ENCODE measurements around the gene COMP.

Gene COMP

GRCh38 chr19:18803550-18804138, 12.5 kb upstream of the COMP start:
- DNase-seq (ENCODE audit: low read depth) = no peak
- no peak overlapping the region for H3K4me3 ChIP-seq (ENCODE audit: control insufficient read depth, low read depth, low read length)
- TF ChIP-seq, protein P1, sequence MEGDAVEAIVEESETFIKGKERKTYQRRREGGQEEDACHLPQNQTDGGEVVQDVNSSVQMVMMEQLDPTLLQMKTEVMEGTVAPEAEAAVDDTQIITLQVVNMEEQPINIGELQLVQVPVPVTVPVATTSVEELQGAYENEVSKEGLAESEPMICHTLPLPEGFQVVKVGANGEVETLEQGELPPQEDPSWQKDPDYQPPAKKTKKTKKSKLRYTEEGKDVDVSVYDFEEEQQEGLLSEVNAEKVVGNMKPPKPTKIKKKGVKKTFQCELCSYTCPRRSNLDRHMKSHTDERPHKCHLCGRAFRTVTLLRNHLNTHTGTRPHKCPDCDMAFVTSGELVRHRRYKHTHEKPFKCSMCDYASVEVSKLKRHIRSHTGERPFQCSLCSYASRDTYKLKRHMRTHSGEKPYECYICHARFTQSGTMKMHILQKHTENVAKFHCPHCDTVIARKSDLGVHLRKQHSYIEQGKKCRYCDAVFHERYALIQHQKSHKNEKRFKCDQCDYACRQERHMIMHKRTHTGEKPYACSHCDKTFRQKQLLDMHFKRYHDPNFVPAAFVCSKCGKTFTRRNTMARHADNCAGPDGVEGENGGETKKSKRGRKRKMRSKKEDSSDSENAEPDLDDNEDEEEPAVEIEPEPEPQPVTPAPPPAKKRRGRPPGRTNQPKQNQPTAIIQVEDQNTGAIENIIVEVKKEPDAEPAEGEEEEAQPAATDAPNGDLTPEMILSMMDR (IDR thresholded peaks at IDR 0.05; ENCODE audit: control insufficient read depth, insufficient read depth, low read depth, low read length, missing control alignments) = no peak

GRCh38 chr19:18802354-18802753, 11.2 kb upstream of the COMP start:
- no peak for DNase-seq (ENCODE audit: low read depth)

DNA sequence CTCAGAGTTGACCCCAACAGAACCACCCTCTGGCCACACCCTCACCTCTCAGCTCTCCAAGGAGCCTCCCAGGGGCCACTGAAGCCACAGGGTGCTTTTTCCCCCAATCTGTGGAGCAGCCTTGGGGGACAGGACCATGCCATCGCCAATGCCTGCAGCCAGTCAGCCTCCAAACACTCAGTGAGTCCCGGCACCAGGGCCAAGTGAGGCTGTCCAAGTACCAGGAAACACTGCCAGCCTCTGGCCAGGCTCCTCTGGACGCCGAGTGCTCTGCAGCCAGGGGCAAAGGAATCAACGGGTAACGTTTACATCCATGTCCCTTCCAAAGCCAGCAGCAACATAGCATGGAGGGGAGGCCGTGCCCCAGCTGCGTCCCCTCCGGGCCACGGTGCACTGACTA, 9.5 kb upstream of the COMP start:
- no peak overlapping the region for H3K4me3 ChIP-seq (ENCODE audit: control insufficient read depth, low read depth, low read length)
- TF ChIP-seq, protein P1 (IDR thresholded peaks at IDR 0.05; ENCODE audit: control insufficient read depth, insufficient read depth, low read depth, low read length, missing control alignments) = no peak
- DNase-seq (ENCODE audit: low read depth) = no peak

More at GRCh38 chr19:18802354-18802753, 11.2 kb upstream of the COMP start:
- TF ChIP-seq, protein P1 (IDR thresholded peaks at IDR 0.05; ENCODE audit: control insufficient read depth, insufficient read depth, low read depth, low read length, missing control alignments) = no peak
- H3K4me3 ChIP-seq (ENCODE audit: control insufficient read depth, low read depth, low read length) = no peak overlapping the region

GRCh38 chr19:18800079-18800478, 9.0 kb upstream of the COMP start:
- H3K4me3 ChIP-seq (ENCODE audit: control insufficient read depth, low read depth, low read length) = no peak overlapping the region
- TF ChIP-seq, protein P1 (IDR thresholded peaks at IDR 0.05; ENCODE audit: control insufficient read depth, insufficient read depth, low read depth, low read length, missing control alignments) = no peak
- no peak for DNase-seq (ENCODE audit: low read depth)

GRCh38 chr19:18799389-18799970, 8.4 kb upstream of the COMP start:
- no peak overlapping the region for H3K4me3 ChIP-seq (ENCODE audit: control insufficient read depth, low read depth, low read length)
- TF ChIP-seq, protein P1 (IDR thresholded peaks at IDR 0.05; ENCODE audit: control insufficient read depth, insufficient read depth, low read depth, low read length, missing control alignments) = no peak
- DNase-seq (ENCODE audit: low read depth) = no peak

GRCh38 chr19:18798384-18799352, 7.6 kb upstream of the COMP start:
- TF ChIP-seq, protein P1 (IDR thresholded peaks at IDR 0.05; ENCODE audit: control insufficient read depth, insufficient read depth, low read depth, low read length, missing control alignments) = no peak
- DNase-seq (ENCODE audit: low read depth) = no peak
- no peak overlapping the region for H3K4me3 ChIP-seq (ENCODE audit: control insufficient read depth, low read depth, low read length)

Measured in AG09309 (cell line).